ENCODE results near the gene FBXW4. TPM values are rescaled to one million over a fixed set of nuclear protein-coding genes. Genes with fewer than 3 reads are reported as not detected.

The FBXW4 gene
- total and polyA plus RNA-seq, 2 donors (not counting 1 experiment from before 2014, with no cell fraction given), result 32.7 to 60.8 TPM

- Histone ChIP-seq H3K36me3 (ENCODE audit: control insufficient read depth, insufficient read depth, low read length) (no peaks in the 10 kb centered on the region), H3K9me3 (ENCODE audit: control insufficient read depth, insufficient read depth, low read depth, low read length) (no peaks in the 10 kb centered on the region), H3K27ac (ENCODE audit: insufficient read depth, low read length) (no peak overlapping the region), H2AFZ (ENCODE audit: low read length) (no peak overlapping the region), H3K27me3 (ENCODE audit: control insufficient read depth, insufficient read depth, low read length) (no peaks in the 10 kb centered on the region), H3K4me1 (ENCODE audit: control insufficient read depth, extremely low read depth, insufficient read depth, low read length) (no peaks in the 10 kb centered on the region), H3K79me2 (ENCODE audit: control insufficient read depth, insufficient read depth, low read length) (no peaks in the 10 kb centered on the region), H3K9ac (ENCODE audit: insufficient read depth, low read length) (no peak overlapping the region), H3K4me3 (replicated peaks in 1 of 4; ENCODE audit: control extremely low read depth in 1 of 4, insufficient read depth in 1 of 4, low read depth in 3 of 4, low read length in 4 of 4) (peak overlapping the region in 1 of 4 experiments; percentile 7), H3K4me2 (ENCODE audit: extremely low read depth, insufficient read depth, low read length) (no peak overlapping the region), H4K20me1 (ENCODE audit: control insufficient read depth, extremely low read depth, insufficient read depth, low read length) (no peaks in the 10 kb centered on the region)
- TF ChIP-seq, protein P1, sequence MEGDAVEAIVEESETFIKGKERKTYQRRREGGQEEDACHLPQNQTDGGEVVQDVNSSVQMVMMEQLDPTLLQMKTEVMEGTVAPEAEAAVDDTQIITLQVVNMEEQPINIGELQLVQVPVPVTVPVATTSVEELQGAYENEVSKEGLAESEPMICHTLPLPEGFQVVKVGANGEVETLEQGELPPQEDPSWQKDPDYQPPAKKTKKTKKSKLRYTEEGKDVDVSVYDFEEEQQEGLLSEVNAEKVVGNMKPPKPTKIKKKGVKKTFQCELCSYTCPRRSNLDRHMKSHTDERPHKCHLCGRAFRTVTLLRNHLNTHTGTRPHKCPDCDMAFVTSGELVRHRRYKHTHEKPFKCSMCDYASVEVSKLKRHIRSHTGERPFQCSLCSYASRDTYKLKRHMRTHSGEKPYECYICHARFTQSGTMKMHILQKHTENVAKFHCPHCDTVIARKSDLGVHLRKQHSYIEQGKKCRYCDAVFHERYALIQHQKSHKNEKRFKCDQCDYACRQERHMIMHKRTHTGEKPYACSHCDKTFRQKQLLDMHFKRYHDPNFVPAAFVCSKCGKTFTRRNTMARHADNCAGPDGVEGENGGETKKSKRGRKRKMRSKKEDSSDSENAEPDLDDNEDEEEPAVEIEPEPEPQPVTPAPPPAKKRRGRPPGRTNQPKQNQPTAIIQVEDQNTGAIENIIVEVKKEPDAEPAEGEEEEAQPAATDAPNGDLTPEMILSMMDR (conservative IDR thresholded peaks at IDR 0.05 in 1 of 2, IDR thresholded peaks at IDR 0.05 in 1 of 2; ENCODE audit: low read depth in 1 of 2, low read length in 2 of 2), result peak in 1 of 2 donors; percentile 6
- TF ChIP-seq EZH2 (IDR thresholded peaks at IDR 0.05; ENCODE audit: low read length, missing control alignments), result no peak
- DNase-seq (ENCODE audit: low read depth in 2 of 2), result peak; percentile 26 to 27
These were observed 15.2 kb upstream of the FBXW4 start for GRCh38 chr10:101710059-101710695.

GRCh38 chr10:101709359-101710058 is 14.5 kb upstream of the FBXW4 start:
- no peaks in the 10 kb centered on the region for H3K79me2 ChIP-seq (ENCODE audit: control insufficient read depth, insufficient read depth, low read length)
- no peaks in the 10 kb centered on the region for H3K4me1 ChIP-seq (ENCODE audit: control insufficient read depth, extremely low read depth, insufficient read depth, low read length)
- H4K20me1 ChIP-seq (ENCODE audit: control insufficient read depth, extremely low read depth, insufficient read depth, low read length), result no peaks in the 10 kb centered on the region
- peak overlapping the region in 1 of 4 experiments; percentile 7 for H3K4me3 ChIP-seq (replicated peaks in 1 of 4; ENCODE audit: control extremely low read depth in 1 of 4, insufficient read depth in 1 of 4, low read depth in 3 of 4, low read length in 4 of 4)
- H3K9ac ChIP-seq (ENCODE audit: insufficient read depth, low read length), result no peak overlapping the region
- H3K27ac ChIP-seq (ENCODE audit: insufficient read depth, low read length), result no peak overlapping the region
- H3K4me2 ChIP-seq (ENCODE audit: extremely low read depth, insufficient read depth, low read length), result no peak overlapping the region
- no peaks in the 10 kb centered on the region for H3K36me3 ChIP-seq (ENCODE audit: control insufficient read depth, insufficient read depth, low read length)
- no peaks in the 10 kb centered on the region for H3K27me3 ChIP-seq (ENCODE audit: control insufficient read depth, insufficient read depth, low read length)
- TF ChIP-seq, protein P1 (conservative IDR thresholded peaks at IDR 0.05 in 1 of 2, IDR thresholded peaks at IDR 0.05 in 1 of 2; ENCODE audit: low read depth in 1 of 2, low read length in 2 of 2), result no peak
- no peak for TF ChIP-seq EZH2 (IDR thresholded peaks at IDR 0.05; ENCODE audit: low read length, missing control alignments)
- no peaks in the 10 kb centered on the region for H3K9me3 ChIP-seq (ENCODE audit: control insufficient read depth, insufficient read depth, low read depth, low read length)
- no peak overlapping the region for H2AFZ ChIP-seq (ENCODE audit: low read length)
- DNase-seq (ENCODE audit: low read depth in 2 of 2), result peak; percentile 40 to 49

GRCh38 chr10:101708870-101709269 is 13.9 kb upstream of the FBXW4 start:
- no peaks in the 10 kb centered on the region for H3K4me1 ChIP-seq (ENCODE audit: control insufficient read depth, extremely low read depth, insufficient read depth, low read length)
- no peak overlapping the region for H3K9ac ChIP-seq (ENCODE audit: insufficient read depth, low read length)
- DNase-seq (ENCODE audit: low read depth in 2 of 2), result no peak
- no peaks in the 10 kb centered on the region for H3K27me3 ChIP-seq (ENCODE audit: control insufficient read depth, insufficient read depth, low read length)
- H3K4me3 ChIP-seq (replicated peaks in 1 of 4; ENCODE audit: control extremely low read depth in 1 of 4, insufficient read depth in 1 of 4, low read depth in 3 of 4, low read length in 4 of 4), result no peak overlapping the region
- no peaks in the 10 kb centered on the region for H3K36me3 ChIP-seq (ENCODE audit: control insufficient read depth, insufficient read depth, low read length)
- no peaks in the 10 kb centered on the region for H3K9me3 ChIP-seq (ENCODE audit: control insufficient read depth, insufficient read depth, low read depth, low read length)
- no peaks in the 10 kb centered on the region for H3K79me2 ChIP-seq (ENCODE audit: control insufficient read depth, insufficient read depth, low read length)
- H2AFZ ChIP-seq (ENCODE audit: low read length), result no peak overlapping the region
- TF ChIP-seq, protein P1 (conservative IDR thresholded peaks at IDR 0.05 in 1 of 2, IDR thresholded peaks at IDR 0.05 in 1 of 2; ENCODE audit: low read depth in 1 of 2, low read length in 2 of 2), result no peak
- TF ChIP-seq EZH2 (IDR thresholded peaks at IDR 0.05; ENCODE audit: low read length, missing control alignments), result no peak
- H4K20me1 ChIP-seq (ENCODE audit: control insufficient read depth, extremely low read depth, insufficient read depth, low read length), result no peaks in the 10 kb centered on the region
- no peak overlapping the region for H3K27ac ChIP-seq (ENCODE audit: insufficient read depth, low read length)
- H3K4me2 ChIP-seq (ENCODE audit: extremely low read depth, insufficient read depth, low read length), result no peak overlapping the region
